GM18519 (cell line): Measurements from ENCODE around the gene CEBPB.
"Not testable (repeated sequence)": the region's sequence is repeated elsewhere in the genome, so short reads cannot be mapped to it uniquely, and the experiment has no call there.

Source experiments
- ATAC-seq: cut with Tn5 transposase; IDR thresholded peaks from one replicate; pipeline ENCODE4 v1.9.1; 2021; ENCODE audit warnings: mild to moderate bottlenecking, moderate library complexity; ENCODE audit not compliant: unreplicated experiment, low FRiP score

Gene CEBPB

DNA sequence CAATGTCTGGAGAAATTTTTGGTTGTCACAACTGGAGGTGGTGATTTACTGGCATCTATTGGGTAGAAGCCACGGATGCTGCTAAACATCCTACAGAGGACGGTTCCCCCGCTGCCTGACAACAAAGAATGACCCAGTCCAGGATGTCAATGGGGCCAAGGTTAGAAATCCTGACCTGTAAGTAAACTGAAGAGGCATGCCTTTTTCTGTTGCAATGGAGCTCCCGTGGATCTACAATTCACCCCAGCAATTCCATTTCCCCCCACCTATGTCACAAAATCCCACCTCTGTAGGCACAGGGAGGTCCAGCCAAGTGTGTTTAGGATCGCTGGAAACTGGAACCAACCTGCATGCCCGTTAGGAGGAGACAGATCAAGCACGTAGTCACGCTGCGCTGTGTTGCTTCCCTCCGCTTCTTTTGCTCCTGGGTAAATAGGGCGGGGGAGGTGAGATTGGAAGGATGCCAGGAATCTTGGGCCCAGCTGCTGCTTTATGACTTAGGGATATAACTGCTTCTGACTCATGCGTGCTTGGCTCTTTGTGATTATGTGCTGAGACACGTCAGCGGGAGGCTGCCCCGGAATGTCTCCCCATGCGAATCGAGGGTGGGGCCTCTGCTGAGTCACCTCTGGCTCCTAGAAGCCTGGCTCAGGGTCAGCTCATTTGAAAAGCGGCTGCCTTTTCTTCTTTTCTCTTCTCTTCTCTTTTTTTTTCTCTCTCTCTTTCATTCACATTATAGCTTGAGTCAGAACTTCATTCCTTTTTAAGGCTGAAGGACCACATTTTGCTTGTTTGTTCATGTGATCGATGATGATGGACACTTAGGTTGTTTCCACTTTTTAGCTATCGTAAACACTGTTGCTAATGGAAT is 24.7 kb upstream of the CEBPB start:
- no peak for ATAC-seq

DNA sequence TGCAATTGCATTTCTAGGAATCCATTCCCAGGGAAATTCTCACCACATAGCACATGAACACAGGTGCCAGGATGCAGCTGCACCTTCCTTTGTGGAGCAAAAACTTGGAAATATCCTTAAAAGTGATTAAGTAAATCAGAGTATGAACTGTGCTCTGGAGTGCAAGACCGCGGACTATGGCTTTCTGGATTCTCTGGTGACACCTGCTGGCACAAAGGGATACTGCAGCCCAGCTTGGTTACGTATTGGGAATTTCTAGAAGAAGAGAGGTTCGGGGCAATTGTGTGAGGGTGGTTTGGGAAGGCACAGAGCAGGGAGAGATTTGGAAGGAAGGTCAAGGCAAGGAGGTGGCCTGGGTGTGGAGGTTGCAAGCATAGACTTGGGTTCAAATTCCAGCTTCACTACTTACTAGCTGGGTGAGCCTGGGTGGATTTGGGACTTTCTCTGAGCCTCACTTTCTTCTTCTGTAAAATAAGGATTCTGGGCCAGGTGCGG is 21.3 kb upstream of the CEBPB start:
- no peak for ATAC-seq

DNA sequence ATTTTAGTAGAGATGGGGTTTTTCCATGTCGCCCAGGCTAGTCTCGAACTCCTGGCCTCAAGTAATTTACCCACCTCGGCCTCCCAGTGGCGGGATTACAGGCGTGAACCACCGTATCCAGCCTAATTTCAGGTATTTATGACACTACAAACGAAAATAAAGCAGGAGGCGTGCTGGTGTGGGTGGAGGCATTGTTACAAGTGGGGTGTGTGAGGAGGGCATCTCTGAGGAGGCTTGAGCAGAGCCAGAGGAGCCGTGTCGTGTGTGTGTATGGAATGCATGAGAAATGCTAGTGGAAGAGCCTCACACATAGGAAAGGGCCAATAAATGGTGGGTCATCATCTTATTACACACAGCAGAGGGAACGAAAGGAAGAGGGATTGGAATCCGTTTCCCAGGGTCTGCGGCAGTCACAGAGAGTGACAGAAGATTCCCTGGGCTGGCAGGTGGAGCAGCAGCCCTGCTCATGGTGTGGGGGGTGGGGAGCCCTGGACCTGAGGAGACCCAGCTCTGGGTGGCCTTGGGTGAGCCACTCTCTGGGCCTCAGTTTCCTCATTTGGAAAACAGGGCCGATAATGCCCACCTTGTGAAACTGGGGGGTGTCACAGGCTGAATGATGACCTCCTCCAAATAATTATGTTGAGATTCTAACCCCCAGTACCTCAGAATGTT is 19.9 kb upstream of the CEBPB start:
- ATAC-seq = no peak

- no peak for ATAC-seq
Observed at GRCh38 chr20:50172347-50173013, 18.1 kb upstream of the CEBPB start.

DNA sequence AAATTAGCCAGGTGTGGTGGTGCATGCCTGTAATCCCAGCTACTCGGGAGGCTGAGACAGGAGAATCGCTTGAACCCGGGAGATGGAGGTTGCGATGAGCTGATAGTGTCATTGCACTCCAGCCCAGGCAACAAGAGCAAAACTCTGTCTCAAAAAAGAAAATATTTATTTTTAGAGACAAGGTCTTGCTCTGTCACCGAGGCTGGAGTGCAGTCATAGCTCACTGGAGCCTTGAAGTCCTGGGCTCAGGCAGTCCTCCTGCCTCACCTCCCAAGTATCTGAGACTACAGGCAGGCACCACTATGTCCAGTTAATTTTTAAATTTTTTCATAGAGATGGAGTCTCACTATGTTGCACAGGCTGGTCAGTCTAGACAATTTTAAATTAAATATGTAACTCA is 16.2 kb upstream of the CEBPB start:
- ATAC-seq = no peak

GRCh38 chr20:50175938-50176933 is 14.4 kb upstream of the CEBPB start:
- no peak for ATAC-seq

DNA sequence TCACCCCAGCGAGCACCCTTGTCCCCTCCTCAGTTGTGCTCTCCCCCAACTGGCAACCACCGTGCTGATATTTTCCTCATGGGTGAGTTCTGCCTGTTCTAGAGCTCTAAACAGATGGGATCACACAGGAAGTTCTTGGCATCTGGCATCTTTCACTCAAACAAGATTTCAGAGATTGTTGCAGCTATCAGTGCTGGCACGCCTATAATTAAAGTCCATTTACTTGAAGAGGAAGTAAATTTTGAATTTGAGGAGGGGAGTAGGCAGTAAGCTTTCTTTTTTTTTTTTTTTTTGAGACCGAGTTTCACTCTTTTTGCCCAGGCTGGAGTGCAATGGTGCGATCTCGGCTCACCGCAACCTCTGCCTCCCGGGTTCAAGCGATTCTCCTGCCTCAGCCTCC is 12.0 kb upstream of the CEBPB start:
- ATAC-seq = not testable (repeated sequence)

GRCh38 chr20:50181344-50181743 is 9.3 kb upstream of the CEBPB start:
- no peak for ATAC-seq

DNA sequence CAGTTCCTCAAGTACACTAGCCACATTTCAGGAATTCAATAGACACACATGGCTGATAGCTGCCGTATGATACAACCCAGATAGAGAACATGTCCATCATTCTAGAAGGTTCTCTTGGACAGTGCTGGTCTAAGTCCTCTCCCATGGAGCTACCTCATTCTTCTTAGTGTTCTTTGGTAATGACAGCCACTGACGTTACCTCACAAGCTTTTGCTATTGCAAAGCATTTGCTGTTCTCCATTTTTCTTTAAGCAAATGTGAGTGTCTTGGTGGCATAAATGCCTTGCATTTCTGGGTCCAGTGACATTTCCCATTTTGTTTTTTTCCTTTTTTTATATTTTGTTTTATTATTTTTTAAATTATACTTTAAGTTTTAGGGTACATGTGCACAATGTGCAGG is 8.3 kb upstream of the CEBPB start:
- no peak for ATAC-seq

DNA sequence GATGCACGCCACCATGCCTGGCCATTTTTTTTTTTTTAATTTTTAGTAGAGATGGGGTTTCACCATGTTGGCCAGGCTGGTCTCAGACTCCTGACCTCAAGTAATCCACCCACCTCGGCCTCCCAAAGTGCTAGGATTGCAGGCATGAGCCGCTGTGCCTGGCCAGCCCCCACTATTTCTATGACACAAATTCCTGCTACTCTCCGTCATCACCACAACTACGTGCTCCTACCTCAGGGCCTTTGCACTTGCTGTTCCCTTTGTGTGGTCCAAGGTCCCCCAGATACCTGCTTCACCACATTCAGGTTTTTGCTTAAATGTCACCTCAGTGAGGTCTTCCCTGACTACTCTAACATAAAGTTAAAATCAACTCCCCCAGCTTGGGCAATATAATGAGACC is 5.2 kb upstream of the CEBPB start:
- ATAC-seq = no peak

DNA sequence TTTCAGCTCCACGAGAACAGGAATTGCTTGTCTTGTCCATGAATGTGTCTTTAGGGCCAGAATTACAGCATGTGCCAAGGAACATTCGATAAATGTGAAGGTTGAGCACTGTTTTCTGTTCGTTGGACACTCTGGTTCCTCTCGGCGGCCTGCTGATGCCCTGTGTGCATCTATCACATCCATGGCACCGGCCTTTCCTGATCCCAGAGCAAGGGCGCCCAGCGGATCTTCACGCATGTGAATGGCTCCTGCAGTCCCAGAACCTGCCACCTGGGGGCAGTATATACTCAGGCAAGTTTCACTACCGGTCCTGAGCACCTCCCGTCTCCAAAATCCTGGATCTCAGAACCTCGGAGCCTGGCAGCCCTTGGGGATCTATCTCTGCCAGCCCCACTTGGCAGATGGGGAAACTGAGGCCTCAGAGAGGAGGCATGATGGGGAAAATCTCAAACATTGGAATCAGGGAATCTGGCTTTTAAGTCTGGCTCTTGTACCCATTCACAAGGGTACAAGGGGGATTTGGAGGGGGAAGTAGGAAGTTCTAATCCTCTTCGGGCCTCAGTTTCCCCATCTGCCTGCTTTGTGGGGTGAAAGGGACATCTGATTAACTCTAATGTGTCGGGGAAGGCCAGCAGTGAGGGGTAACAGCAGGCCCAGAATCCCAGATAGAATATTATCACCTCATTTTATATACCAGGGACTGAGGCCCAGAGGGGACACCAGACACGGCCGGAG is 4.3 kb upstream of the CEBPB start:
- no peak for ATAC-seq

DNA sequence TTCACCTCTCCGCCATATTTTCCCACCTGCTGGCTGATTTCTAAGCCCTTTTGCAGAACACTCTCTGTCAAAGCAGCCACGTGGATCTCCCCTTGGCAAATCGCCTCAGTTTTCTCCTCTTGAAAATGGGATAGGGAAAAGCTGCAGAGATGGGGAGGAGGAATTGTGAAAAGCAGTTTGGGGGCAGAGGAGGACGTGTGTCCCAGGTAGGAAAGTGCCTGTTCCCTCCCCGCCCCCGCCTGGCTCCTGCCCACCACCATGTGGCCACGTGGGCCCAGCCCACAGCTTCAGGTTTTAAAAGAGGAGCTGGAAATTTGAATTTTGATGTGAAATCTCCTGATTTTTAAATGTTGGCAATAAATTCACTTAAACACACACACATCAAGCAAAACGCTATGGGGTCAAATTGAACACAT is 3.6 kb upstream of the CEBPB start:
- ATAC-seq = no peak

DNA sequence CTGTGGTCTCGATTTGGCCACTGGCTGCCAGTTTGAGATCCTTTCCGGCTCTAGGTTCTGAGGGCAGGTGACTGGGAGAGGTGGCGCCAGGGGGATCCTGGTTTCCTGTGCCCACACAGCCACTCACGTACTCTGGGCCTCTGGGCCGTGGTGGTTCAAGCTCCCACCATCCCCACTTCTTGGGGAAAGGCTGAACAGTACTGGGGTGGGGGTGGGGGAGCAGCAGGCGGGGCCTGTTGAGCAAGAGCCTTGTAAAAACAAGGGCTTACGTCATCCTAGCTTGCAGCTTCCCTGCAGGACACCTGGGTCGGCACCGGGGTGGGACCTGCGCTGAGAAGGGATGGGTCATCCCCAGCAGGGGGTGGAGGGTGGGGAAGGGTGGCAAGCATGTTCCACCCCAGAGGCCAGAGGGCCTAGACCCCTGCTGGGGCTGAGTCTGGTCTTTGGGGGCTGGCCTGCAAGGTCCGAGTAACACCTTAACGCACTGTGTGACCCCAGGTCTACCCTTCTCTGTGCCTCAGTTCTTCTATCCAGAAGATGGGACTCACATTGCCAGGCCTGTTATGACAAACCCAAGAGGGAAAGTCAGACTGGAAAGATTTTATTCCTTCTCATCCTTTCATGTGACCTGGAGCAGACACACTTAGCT is 3.1 kb upstream of the CEBPB start:
- ATAC-seq = no peak

DNA sequence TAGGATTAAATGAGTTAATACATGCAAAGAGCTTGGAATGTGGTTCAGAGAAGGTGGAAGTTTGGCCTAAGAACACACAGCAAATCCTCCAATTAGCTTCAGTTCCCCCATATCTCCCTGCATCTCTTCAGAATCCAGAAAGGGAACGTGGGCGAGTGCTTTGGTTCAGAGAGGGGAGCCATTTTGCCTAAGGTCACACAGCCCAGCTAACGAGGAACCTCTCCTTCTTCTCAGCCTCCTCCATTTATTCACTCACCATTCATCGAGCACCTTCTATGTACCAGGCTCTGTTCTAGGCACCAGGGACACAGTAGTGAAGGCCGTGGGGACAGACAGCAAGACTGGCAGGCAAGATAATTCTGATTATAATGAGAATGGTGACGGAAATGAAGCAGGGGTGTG is 2.3 kb upstream of the CEBPB start:
- no peak for ATAC-seq

GRCh38 chr20:50188879-50189680 is 1.6 kb upstream of the CEBPB start:
- no peak for ATAC-seq

DNA sequence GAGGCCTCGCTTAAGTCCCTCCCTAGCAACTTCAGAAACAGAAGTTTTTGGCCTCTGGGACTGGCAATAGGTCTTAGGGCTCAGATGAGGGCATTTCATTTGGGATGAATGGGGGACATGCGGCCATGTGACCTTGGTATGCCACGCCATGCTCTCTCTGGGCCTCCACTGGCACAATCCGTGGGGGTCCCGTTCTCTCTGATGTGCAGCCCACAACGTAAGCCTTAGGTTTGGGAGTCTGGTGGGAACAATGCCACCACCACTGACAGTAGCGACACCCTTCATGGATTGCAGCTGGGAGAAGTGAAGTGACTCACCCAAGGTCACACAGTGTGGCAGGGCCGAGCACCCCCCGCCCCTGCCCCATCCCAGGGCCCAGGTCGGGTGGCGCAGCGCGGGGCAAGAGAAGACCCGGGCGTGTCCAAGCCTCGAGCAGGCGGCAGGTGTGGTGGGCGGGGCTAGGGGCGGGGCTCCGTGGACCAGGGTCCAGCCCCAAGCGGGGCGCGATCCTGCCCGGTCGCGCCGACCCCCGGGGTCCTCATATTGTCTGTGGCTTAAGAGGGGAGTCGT is 864 bp upstream of the CEBPB start:
- ATAC-seq = no peak

- no peak for ATAC-seq
Observed at GRCh38 chr20:50191065-50191543, 474 bp downstream of the CEBPB start.
